ENCODE results near the gene CLCN2.

The CLCN2 gene

DNA sequence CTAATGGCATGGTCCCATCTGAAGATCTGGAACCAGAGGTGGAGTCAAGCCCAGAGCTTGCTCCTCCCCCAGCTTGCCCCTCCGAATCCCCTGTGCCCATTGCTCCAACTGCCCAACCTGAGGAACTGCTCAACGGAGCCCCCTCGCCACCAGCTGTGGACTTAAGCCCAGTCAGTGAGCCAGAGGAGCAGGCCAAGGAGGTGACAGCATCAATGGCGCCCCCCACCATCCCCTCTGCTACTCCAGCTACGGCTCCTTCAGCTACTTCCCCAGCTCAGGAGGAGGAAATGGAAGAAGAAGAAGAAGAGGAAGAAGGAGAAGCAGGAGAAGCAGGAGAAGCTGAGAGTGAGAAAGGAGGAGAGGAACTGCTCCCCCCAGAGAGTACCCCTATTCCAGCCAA is 39.7 kb downstream of the CLCN2 start:
- DNase-seq, result no peak

- peak; percentile 43 for DNase-seq
Observed at GRCh38 chr3:184320104-184320445, 41.3 kb downstream of the CLCN2 start.

DNA sequence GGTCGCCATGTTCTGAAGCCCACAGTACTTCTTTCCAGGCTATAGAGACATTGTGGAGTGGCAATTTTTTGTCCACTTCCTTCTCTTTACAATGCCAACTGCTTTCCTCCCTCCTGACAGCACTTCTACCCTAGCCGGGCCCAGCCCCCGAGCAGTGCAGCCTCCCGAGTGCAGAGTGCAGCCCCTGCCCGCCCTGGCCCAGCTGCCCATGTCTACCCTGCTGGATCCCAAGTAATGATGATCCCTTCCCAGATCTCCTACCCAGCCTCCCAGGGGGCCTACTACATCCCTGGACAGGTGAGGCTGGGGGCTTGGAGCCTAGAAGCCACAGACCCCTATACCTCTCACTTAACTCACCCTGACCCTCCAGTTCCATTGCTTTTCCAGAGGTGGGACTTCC is 44.2 kb downstream of the CLCN2 start:
- DNase-seq, result no peak

DNA sequence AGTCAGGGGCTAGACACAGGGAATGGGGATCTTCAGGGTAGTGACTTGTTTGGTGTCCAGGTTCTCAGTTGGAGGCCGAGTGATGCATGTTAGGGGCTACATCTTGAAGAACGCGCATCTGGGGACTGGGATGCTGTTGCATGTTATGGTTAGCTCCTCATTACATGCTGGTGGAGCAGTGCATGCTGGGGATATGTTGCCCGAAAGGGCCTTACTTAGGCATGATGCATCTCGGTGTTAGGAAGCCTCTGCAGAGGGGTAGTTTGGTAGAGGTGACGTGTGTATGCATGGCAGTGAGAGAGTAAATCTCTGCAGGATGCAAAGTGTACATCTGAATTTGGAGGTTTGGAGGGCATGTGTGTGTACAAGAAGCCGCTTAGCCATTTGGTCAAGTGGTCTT is 44.6 kb downstream of the CLCN2 start:
- DNase-seq, result no peak

- no peak for DNase-seq
Observed at GRCh38 chr3:184315871-184316661, 45.3 kb downstream of the CLCN2 start.

DNA sequence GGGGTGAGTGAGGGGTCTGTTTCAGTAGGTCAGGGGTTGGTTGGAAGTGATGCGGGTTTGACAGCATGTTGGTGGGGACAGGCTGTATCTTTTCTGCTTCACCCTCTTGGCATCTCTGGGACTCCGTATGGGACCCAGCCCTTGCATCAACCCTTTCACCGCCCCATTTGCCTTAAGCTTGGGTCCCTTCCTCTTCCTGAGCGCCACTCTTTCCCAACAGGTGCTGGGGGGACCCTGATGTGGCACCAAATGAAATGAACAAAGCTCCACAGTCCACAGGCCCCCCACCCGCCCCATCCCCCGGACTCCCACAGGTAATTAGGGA is 45.9 kb downstream of the CLCN2 start:
- DNase-seq, result no peak

- DNase-seq, result peak; percentile 64
Observed at GRCh38 chr3:184314700-184315542, 46.5 kb downstream of the CLCN2 start.

- peak; percentile 93 for DNase-seq
Observed at GRCh38 chr3:184314363-184314699, 47.1 kb downstream of the CLCN2 start, which contains the start of gene EIF4G1. Gene EIF4G1, plus strand, starts transcription at chr3:184314606. Its CDS starts 1,191 bp downstream, at chr3:184315797.

DNA sequence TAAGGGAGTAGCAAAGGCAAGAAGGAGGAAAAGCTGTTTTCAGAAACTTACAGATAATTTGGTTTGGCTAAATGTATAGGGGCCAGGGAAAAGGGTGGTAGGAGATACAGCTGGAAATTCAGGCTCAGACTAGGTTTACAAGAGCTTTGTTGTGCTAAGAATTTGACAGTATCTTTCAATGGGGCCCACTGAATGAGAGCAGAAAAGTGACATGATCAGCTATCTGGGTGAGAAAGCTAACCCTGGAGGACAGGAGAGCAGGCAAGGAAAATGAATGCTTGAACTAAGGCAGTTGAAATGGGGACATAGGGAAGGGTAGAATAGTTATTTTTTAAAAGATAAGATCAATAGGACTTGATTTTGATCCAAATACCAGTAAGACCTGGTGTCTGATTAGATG is 49.8 kb downstream of the CLCN2 start:
- no peak for DNase-seq

- DNase-seq, result no peak
Observed at GRCh38 chr3:184308744-184309143, 52.7 kb downstream of the CLCN2 start.

DNA sequence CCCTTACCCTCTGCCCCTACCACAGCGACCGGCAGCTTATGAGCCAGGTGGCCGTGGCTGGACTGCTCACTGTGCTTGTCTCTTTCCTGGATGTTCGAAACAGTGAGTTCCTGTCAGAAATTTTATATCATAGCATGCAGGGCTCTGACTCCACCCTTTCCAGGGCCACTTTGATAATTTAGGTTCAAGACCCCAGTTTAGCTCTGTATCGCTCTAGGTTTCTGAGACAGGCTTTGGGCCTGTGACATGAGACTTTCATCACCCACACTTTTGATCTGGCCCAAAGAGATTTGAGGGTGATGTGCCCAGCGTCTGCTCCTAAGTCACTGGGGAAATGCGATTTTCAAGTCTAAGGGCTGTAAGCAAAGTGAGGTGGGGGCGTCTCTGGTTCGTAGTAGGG is 53.5 kb downstream of the CLCN2 start:
- DNase-seq, result no peak

GRCh38 chr3:184306341-184306972 is 54.9 kb downstream of the CLCN2 start:
- DNase-seq, result no peak

GRCh38 chr3:184305577-184305976 is 55.8 kb downstream of the CLCN2 start:
- no peak for DNase-seq

GRCh38 chr3:184300378-184300720 is 61.1 kb downstream of the CLCN2 start:
- no peak for DNase-seq

DNA sequence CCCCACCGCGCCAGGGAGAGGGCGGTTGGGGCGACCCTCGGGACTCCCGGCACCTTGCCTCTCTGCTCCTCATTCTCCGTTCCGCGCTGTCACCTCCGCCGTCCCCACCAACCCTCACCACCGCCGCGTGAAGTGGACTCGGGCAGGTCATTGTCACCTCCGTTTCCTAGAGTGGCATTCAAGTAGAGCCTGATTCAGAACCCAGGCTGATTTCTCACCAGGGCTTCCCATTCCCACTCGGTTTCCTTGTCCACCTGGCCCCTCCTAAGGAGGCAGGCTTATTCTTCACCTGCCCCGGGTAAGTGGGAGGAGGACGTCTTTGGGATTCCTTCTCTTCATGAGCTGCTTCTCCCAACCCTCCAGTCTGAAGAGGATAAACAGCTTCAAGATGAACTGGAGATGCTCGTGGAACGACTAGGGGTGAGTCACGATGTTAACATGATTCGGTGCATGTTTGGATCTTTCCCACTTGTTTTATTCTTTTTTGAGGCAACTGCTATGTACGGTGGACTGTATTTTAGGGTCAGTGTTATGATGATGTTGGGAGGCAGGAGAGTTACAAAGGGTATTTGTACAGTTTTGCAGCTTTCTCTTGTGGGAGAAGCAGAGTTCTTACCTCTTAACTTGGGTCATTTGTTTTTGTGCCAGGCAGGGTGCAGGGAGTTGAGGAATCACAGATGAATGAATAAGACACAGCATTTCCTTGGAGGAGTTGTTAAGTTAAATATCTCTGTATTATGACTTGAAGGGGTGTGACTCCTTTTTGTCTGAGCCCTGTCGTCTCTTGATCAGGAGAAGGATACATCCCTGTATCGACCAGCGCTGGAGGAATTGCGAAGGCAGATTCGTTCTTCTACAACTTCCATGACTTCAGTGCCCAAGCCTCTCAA is 61.7 kb downstream of the CLCN2 start:
- no peak for DNase-seq

DNA sequence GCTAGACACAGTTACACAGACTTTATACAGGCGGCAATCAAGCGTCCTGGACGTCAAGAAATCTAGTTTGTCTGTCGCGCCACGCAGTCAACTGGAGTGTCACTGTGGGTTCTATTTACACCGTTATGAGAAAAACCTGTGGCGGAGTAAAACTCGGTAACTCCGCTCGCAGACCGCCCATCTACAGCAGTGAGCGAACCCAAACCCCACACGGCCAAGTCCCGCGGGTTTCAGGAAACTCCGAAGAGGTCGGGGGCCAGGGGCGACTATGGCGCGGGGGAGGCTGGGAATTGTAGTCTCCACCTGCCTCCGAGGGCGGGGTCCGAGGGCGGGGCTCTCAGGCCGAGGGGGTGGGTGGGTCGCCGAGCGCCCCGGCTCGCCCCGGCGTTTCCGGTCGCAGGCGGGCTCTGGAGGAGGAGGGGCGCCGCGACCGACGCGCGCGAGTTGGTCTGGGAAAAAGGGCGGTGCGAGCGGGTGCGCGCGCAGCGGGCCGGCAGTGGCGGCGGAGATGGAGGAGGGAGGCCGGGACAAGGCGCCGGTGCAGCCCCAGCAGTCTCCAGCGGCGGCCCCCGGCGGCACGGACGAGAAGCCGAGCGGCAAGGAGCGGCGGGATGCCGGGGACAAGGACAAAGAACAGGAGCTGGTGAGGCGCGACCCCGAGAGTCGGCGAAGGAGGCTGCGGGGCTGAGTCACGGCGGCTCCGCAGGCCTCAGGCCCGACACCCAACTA is 62.5 kb downstream of the CLCN2 start, which contains the start of gene PSMD2:
TSS of gene PSMD2 (plus strand) at position 483 of the 729 bp plus-strand sequence. CDS start at position 509, 26 bp downstream.
- DNase-seq, result peak; percentile 99

DNA sequence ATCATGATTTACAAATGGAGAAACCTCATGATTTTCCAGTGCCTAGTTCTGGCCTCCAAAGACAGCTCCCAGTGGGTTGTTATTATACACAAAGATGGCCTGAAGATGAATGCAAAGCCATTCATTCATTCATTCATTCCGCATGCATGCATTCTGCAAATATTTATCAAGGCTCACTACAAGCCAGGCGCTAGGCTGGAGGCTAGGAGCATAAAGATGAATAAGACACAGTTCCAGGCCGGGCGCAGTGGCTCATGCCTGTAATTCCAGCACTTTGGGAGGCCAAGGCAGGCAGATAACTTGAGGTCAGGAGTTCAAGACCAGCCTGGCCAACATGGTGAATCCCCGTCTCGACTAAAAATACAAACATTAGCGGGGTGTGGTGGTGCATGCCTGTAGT is 64.8 kb downstream of the CLCN2 start:
- no peak for DNase-seq

Measured in stimulated activated naive CD4-positive, alpha-beta T cell treated with Interleukin-2 at 50 U/mL for 16 hours (primary cell).